ENCODE measurements around the gene KCNQ5. TPM values are rescaled to one million over a fixed set of nuclear protein-coding genes. Genes with fewer than 3 reads are reported as not detected.

Gene KCNQ5
- total RNA-seq, 1 experiment from 2014 or later = 2.0 TPM

GRCh38 chr6:72689107-72689954 is 67.5 kb downstream of the KCNQ5 start:
- TF ChIP-seq NR3C1 (CRISPR knock-in tag; conservative IDR thresholded peaks at IDR 0.05; ENCODE audit: low read depth) (no peak), ZBTB43 (CRISPR knock-in tag; IDR thresholded peaks at IDR 0.05) (no peak), SOX15 (CRISPR knock-in tag; IDR thresholded peaks at IDR 0.05) (no peak), MXD4 (CRISPR knock-in tag; IDR thresholded peaks at IDR 0.05; ENCODE audit: borderline replicate concordance) (no peak), ZNF423 (CRISPR knock-in tag; IDR thresholded peaks at IDR 0.05) (no peak), CBFB (CRISPR knock-in tag; IDR thresholded peaks at IDR 0.05; ENCODE audit: low read depth) (no peak), OVOL2 (CRISPR knock-in tag; IDR thresholded peaks at IDR 0.05; ENCODE audit: borderline replicate concordance) (no peak), JAZF1 (CRISPR knock-in tag; IDR thresholded peaks at IDR 0.05) (no peak), E2F4 (CRISPR knock-in tag; IDR thresholded peaks at IDR 0.05; ENCODE audit: borderline replicate concordance, low read depth) (no peak), ZNF532 (CRISPR knock-in tag; IDR thresholded peaks at IDR 0.05; ENCODE audit: borderline replicate concordance) (no peak), ELF4 (CRISPR knock-in tag; IDR thresholded peaks at IDR 0.05; ENCODE audit: low read depth) (no peak), ARID4B (CRISPR knock-in tag; IDR thresholded peaks at IDR 0.05; ENCODE audit: borderline replicate concordance) (no peak), NFE2L1 (CRISPR knock-in tag; IDR thresholded peaks at IDR 0.05) (no peak), GRHL2 (CRISPR knock-in tag; IDR thresholded peaks at IDR 0.05; ENCODE audit: insufficient replicate concordance, severe bottlenecking) (no peak), FOXP4 (CRISPR knock-in tag; IDR thresholded peaks at IDR 0.05) (no peak), MYBL2 (CRISPR knock-in tag; IDR thresholded peaks at IDR 0.05) (no peak), ZNF121 (CRISPR knock-in tag; IDR thresholded peaks at IDR 0.05) (no peak), NR1H2 (CRISPR knock-in tag; IDR thresholded peaks at IDR 0.05) (no peak), USF1 (CRISPR knock-in tag; IDR thresholded peaks at IDR 0.05) (no peak)
- Mint-ChIP-seq H3K9me3 (no peaks in the 10 kb centered on the region), H3K4me3 (no peak overlapping the region), H3K36me3 (no peaks in the 10 kb centered on the region), H3K27ac (no peak overlapping the region), H3K27me3 (ENCODE audit: low read depth) (no peaks in the 10 kb centered on the region), H3K4me1 (0 out of 2 replicates have a peak, but pooled peaks cover 3% of the 10 kb centered on the region)
- no peak for DNase-seq (ENCODE audit: low spot score)
- ATAC-seq = no peak
- POLR2A ChIA-PET = no interaction called here
- CTCF ChIA-PET = interaction anchor here (1.3 kb wide), 1 partner anchor 277 kb away, joined by 3 read pairs; no protein-coding TSS in a partner anchor

All from WTC11 (cell line).